Measurements from ENCODE around the gene C2orf72. TPM values are rescaled to one million over a fixed set of nuclear protein-coding genes. Genes with fewer than 3 reads are reported as not detected.
"Not testable (repeated sequence)": the region's sequence is repeated elsewhere in the genome, so short reads cannot be mapped to it uniquely, and the experiment has no call there.

Gene C2orf72
- polyA plus RNA-seq, 3 donors, result 0.46 to 5.1 (median 1.3) TPM

DNA sequence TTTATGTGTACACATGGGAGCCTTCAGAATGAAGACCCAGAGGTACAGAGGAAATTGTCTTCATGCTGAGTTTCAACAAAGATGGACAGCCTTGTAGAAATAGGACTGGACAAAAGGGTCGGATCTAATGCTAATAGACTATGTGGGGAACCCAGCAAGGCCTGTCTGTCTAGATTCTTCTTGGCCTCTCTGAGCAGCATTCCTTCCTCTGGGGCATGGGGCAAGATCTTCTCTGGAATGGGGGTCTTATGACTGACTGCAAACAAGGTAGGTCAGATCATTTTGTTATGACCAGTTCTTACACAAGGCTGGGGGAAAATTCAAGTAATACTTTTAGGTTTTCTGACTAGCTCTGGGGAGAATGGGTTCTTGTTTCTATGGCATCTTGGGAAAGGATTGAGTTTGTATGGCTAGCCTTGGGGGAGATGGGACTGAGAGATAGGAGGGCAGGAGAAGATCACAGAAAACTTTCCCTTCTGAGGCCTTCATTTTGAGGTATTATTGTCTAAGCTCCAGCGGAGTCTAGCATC is 27.1 kb upstream of the C2orf72 start:
- 42 to 94% (median 78%) methylated on average over 2 of the region's 2 CpGs for WGBS, 3 donors
- no peak overlapping the region for H3K27ac ChIP-seq (ENCODE audit: low read depth, low read length)

DNA sequence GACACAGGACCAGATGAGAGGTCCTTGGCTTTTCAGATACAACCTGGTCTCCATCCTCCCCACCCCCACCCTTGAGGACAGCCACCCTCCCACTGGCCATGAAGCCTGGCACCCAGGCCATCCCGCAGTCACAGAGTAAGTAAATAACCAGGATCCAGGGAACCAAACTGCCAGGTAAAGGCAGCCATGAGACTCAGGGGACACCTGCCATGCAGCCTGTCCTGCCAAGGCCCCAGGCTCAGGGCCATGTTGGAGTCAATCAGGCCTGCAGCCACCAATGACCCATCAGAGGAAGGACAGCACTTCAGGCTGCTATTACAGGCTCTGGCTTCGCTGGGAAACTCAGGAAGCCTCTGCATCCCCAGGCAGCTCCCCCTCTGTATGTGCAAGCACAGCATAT is 25.8 kb upstream of the C2orf72 start:
- no peak overlapping the region for H3K27ac ChIP-seq (ENCODE audit: low read depth, low read length)
- 43 to 71% (median 47%) methylated on average over 2 of the region's 2 CpGs for WGBS, 3 donors

DNA sequence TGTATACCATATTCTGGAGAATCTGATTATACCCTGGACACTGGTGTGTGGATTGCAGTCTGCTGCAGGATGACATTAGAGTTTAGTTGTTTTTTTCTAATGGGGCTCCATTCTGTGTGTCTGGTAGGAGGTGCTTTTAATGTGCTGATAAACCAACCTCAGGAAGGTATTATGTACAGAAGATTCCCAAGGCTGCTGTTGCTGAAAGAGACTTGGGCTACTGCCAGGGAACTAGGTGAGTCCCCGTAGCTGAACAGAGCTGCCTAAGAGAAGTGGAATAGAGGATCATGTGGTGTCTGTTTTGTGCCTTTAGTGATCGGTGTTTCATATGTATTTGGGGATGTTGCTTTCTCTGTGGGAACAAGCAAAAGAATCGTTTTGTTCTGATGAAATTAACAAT is 24.9 kb upstream of the C2orf72 start:
- 60 to 75% (median 71%) methylated on average over 3 of the region's 3 CpGs for WGBS, 3 donors
- no peak overlapping the region for H3K27ac ChIP-seq (ENCODE audit: low read depth, low read length)

DNA sequence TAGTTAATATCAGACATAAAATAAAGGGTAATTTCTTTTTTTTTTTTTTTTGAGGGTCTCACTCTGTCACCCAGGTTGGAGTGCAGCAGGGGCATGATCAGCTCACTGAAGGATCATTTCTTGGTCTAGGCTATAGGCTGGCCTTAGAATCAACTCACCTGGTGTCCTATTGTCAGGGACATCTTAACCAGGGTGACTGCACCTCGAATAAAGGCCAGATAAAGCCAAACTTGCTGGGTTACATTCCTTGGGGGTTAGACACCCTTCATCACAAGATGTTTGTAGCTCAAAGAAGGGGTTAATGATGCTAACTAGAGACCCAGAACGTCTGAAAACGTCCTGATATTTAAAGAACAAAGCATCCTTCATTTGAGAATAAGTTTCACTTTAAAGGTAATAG is 23.5 kb upstream of the C2orf72 start:
- WGBS, 3 donors, result 20 to 29% (median 28%) methylated on average over 3 of the region's 3 CpGs
- no peak overlapping the region for H3K27ac ChIP-seq (ENCODE audit: low read depth, low read length)

DNA sequence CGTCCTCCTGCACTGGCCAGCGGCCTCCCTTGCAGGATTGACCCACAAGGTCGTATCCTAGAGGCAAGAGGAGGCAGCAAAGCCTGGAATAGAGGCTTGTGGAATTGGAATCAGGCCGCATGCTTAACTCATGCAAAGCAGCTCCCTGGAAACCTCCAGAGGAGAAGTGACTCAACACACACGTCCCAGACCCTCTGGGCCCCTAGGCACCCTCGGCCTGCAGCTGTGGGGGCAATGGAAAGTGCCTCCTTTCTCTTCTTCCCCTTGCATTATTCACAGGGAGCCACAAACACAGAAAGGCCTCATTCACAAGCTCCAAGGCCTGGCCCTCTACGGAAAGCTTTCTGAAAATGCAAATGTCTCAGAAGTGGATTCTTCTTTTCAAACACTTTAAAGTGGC is 21.8 kb upstream of the C2orf72 start:
- H3K27ac ChIP-seq (ENCODE audit: low read depth, low read length), result no peak overlapping the region
- WGBS, 3 donors, result 62 to 79% (median 73%) methylated on average over 7 of the region's 7 CpGs

DNA sequence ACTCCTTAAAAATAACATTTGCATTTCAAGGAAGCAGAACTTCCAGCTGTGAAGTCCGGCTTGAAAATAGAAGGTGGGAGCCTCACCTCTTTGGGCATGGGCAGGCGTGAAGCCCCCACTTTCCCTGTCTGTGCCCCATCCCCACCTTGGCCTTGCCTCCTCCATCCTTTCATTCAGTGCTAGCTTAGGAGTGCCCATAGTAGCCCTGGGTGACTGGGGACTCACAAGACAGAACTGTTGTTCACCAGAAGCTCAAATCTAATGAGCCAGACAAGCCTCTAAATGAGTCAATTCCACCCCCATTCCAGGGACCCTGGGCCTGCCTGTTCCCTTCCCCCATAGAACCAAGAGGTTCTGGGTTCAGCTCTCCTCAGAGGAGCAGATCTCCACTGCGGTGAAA is 21.4 kb upstream of the C2orf72 start:
- 78 to 89% (median 82%) methylated on average over 3 of the region's 3 CpGs for WGBS, 3 donors
- no peak overlapping the region for H3K27ac ChIP-seq (ENCODE audit: low read depth, low read length)

DNA sequence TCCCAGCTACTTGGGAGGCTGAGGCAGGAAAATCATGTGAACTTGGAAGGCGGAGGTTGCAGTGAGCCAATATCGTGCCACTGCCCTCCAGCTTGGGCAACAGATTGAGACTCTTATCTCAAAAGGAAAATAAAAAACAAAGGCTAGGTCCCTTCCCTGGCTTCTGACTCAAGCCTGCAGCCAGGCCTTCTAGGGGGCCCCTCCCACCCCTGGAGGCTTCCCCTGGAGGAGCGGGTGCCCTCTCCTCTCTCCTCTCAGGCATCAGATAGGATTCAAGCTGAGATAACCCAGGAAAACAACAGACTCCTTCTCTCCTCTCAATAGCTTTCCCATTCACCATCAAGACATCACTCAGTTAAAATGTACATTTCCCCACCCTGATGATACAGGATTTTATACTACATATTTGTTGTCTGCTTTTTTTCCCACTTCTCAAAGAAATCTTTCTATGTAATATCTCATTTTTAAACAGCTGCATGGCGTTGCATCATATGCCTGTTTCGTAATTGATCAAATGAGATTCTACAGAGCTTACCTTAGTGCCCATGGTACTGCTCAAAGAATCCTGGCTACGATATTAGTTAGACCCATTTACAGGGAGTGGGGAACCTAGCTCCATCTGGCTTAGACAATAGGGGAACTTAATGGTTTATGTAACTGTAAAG is 20.6 kb upstream of the C2orf72 start:
- WGBS, 3 donors, result 64 to 74% (median 71%) methylated on average over 6 of the region's 6 CpGs
- H3K27ac ChIP-seq (ENCODE audit: low read depth, low read length), result no peak overlapping the region

DNA sequence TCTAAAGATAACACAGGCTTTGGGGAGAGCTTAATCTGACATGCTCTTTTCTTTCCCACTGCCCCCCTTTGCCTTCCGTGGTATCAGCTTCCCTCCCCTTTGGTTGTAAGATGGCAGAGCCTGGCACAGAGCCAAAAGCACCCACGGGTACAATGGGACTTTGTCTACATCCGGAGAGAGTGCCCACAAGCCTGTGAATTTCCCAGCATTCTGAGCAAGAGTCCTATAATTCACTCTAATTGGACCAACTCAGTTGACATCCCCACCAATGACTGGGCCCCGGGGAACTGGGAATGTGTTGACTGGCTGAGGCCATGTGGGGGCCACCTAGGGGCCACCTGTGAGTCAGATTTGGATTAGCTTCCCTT is 20.1 kb upstream of the C2orf72 start:
- 37 to 43% (median 38%) methylated on average over 4 of the region's 4 CpGs for WGBS, 3 donors
- H3K27ac ChIP-seq (ENCODE audit: low read depth, low read length), result no peak overlapping the region

DNA sequence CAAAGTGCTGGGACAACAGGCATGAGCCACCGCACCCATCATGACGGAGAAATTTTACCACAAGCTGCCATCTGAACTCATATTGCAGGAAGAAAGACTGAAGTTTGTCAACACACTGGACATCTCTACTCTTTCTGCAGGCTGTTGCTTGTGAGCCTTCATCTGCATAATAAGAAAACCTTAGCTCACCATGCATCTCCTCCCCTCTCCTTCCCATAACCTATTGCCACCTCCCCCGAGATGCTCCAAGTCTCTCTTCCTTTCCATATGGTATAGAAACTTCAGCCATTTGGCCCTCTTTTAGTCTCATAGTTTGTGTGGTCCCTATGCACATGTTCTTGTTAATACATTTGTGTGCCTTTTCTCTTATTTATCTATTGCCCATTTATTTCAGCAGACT is 19.1 kb upstream of the C2orf72 start:
- 87 to 92% (median 88%) methylated on average over 3 of the region's 3 CpGs for WGBS, 3 donors
- no peak overlapping the region for H3K27ac ChIP-seq (ENCODE audit: low read depth, low read length)

DNA sequence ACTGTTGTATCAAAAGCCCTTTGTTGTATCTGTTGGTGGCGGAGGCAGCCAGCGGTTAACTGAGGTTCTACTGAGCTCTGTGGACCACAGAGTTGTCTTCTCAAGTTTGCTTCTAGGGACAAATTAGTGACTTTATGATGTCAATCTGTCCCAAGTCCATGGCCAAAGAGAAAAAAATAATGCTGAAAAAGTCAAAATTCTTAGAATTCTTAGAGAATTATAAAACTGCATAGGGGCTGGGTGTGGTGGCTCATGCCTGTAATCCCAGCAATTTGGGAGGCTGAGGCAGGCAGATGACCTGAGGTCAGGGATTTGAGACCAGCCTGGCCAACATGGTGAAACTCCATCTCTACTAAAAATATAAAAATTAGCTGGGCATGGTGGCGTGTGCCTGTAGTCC is 12.3 kb upstream of the C2orf72 start:
- not testable (repeated sequence) for H3K27ac ChIP-seq (ENCODE audit: low read depth, low read length)
- 92 to 96% (median 95%) methylated on average over 3 of the region's 3 CpGs for WGBS, 3 donors

DNA sequence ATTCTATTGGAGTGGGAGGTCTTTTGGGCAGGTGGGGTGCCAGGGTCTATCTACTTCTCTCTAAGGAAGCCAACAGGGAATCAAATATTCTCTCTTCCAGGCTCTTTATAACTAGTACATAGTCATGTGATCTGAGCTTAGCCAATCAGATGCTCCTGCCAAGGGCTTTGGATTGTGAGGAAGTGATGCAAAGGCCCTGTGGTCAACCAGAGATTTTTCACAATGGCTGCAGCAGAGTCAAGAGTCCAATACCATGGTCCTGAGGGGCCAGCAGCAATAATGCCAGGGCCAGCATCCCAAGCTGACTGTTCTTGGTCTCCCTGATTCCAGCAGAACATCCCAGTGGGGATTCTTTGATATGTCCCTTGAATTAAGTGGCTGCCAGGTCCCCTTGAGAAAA is 8.4 kb upstream of the C2orf72 start:
- H3K27ac ChIP-seq (ENCODE audit: low read depth, low read length), result no peak overlapping the region

DNA sequence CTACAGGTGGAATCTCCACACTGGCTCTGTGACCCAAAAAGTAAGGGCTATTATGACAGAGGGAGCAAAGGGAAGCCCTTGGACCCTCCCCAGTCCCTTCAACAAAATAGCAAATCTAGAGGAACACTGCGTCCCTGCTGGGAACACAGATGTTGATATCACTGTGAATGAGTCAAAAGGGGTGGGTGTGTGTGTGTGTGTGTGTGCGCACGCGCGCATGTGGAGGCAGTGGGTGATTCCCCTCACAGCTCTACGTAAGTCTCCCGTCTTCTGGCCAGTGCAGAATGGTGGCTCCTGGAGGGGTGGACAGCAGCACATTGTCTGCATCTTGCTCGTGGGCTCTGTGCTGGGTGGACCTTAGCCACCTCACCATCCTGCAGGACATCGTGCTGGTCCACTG is 7.8 kb upstream of the C2orf72 start:
- WGBS, 3 donors, result 87 to 91% (median 88%) methylated on average over 9 of the region's 9 CpGs
- no peak overlapping the region for H3K27ac ChIP-seq (ENCODE audit: low read depth, low read length)

DNA sequence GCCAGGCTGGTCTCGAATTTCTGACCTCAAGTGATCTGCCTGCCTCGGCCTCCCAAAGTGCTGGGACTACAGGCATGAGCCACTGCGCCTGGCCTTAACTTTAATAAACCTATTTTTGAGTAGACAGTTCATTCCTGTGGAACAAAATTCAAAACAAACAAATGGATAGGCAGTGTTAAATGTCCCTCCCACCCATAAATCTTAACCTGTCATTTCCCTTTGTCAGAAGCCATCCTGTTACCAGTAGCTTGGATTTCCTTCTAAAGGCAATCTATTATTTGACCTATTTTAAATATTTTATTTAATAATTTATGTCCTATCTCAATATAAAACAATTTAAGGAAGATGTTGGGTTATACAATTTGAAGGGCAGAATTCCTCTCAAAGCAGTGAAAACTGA is 6.6 kb upstream of the C2orf72 start:
- H3K27ac ChIP-seq (ENCODE audit: low read depth, low read length), result no peak overlapping the region
- WGBS, 3 donors, result 79 to 85% (median 85%) methylated on average over 3 of the region's 3 CpGs

DNA sequence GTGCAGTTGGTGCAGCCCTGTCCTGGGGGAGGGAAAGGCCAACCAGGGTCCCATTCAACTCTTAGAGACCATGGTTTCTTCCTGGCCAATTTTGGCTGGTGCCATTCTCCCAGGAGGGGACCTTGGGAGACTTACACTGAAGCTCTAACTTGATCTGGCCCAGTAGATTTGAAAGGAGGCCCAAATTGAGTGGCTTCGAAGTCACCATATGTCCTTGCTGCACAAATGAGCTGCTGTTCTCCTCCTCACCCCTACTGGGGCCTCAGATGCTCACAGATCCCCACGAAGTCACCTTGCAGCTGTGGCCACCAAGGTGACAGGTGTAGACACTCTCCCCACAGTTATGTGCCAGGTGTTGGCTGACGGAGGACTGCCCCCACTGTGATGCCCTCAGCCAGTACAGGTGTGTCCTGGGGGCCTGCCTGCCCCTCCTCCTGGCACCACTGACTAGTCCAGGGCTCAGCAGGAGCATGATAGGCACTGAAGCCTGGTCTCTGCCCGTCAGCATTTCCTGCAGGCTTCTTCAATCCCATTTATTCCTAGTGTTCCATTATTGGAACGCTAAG is 4.7 kb upstream of the C2orf72 start:
- 64 to 77% (median 75%) methylated on average over 5 of the region's 5 CpGs for WGBS, 3 donors
- no peak overlapping the region for H3K27ac ChIP-seq (ENCODE audit: low read depth, low read length)

DNA sequence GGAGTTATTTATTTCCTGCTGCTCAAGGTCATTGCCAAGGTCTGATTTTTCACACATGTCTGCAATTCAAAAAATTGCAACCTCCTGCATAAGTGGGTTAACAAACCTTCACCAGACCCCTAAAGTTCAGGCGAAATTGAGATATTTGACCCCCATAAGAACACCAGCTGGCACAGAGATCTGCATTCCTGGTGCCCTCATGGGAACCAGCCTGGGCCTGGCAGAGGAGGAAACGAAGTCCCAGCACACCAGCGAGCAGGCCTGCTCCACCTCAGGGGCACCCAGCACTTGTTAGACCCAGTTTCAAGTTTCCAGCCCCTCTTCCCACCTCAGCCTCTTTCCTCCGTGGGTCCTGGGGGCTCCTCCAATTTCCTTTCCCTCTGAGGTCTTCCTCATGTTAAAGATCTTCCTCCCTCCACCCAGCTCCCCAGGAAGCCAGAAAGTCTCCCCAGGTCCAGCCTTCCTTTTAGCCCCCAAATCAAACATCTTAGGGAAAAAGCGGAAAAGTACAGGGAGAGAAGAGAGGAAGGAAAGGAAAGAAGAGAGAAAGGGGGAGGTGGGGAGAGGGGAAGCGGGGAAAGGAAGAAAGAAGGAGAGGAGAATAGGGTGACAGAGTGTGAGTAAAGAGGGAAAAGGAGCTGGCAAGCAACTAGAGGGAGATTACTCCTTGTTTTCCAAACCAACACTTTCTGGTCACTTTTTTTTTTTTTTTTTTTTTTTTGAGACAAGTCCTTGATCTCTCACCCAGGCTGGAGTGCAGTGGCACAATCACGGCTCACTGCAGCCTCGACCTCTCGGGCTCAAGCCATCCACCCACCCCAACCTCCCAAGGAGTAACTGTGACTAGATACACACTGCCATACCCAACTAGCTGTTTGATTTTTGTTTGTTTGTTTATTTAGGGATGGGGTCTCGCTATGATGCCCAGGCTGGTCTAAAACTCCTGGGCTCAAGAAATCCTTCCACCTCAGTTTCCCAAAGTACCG is 3.9 kb upstream of the C2orf72 start:
- WGBS, 3 donors, result 42 to 67% (median 63%) methylated on average over 11 of the region's 11 CpGs
- H3K27ac ChIP-seq (ENCODE audit: low read depth, low read length), result no peak overlapping the region

DNA sequence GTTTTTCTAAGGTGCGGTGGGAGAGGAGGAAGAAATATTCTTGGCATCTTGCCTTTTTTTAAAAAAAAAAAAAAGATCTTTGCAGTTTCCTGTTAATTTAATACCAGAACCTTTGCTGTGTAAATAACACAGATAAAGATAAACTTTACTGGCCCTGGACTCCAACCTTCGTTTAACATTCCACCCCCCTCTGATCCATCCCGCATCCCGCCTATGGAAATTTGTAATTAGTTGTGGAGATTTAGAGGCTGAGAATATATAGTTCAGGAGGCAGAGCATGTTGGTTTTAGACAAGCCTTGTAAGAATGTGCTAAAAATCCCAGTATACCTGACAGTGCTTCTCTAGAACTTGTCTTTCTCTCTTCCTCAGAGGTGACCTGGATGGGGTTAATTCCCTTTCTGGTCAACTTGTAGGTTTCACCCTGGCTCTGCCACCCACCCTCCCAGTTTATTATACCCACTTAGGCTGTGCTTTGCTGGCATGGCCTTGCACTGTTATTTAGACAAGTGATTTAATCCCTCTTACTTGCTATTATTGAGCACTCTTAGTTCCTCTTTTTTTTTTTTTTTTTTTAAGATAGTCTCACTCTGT is 2.9 kb upstream of the C2orf72 start:
- WGBS, 3 donors, result 14 to 22% (median 16%) methylated on average over 4 of the region's 4 CpGs
- H3K27ac ChIP-seq (ENCODE audit: low read depth, low read length), result no peak overlapping the region

DNA sequence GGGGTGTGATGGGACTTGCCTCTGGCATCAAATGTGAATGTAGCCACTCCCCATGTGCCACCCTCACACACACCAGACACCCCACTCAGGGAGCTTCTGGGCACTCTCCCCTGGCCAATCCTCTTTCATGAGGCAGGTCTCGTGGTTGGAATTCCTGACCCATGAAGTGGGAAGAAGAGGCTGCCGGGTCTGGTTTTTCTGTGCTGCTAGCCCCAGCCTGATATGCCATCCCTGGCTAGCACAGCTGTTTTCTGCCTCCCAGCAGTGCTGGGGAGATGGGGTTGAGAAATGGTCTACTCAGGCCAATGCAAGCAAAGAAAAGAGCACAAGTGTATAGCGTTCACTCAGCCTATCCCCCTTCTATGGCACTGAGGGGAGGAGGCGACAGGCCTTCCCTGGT is 1.2 kb upstream of the C2orf72 start:
- 79 to 80% (median 80%) methylated on average over 4 of the region's 4 CpGs for WGBS, 3 donors

DNA sequence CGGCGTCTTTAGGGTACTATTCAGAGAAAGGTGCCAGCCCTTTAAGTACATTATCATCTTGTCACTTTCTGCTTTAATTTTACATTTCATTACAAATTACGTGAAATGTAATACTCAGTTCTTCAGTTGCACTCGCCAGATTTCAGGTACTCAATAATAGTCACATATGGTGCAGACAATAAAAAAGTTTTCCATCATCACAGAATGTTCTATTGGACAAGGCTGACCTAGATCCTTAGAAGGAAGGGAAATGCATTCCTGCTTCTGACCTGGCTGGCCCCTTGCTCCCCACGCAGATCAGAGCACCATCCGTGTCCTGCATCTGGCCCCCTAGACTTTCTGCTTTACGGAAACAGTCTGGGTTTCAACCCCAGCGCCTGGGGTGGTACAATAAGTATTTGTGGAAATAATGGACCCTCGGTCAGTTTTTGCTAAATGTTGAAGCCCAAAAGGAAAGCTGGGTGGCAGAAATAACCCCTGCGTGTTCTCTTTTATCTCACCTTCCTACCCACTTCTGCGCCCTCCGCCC is 681 bp upstream of the C2orf72 start:
- no peak overlapping the region for H3K27ac ChIP-seq (ENCODE audit: low read depth, low read length)
- WGBS, 3 donors, result 56 to 64% (median 58%) methylated on average over 12 of the region's 12 CpGs

More for the DNA sequence above, 1.2 kb upstream of the C2orf72 start:
- H3K27ac ChIP-seq (ENCODE audit: low read depth, low read length), result no peak overlapping the region

Measured in adipose tissue (tissue), 3 donors.